ENCODE measurements around the gene OR1I1. TPM values are rescaled to one million over a fixed set of nuclear protein-coding genes. Genes with fewer than 3 reads are reported as not detected.

The OR1I1 gene
- total RNA-seq, 1 experiment from 2014 or later: not detected

GRCh38 chr19:15107061-15108010, 25.3 kb downstream of the OR1I1 start, which contains the start of gene SYDE1:
Gene SYDE1 (plus strand): TSS chr19:15107401. CDS start chr19:15107434, 33 bp downstream.
- peaks cover 5 to 7% of the 10 kb centered on the region in 2 experiments; a peak in 2 of 4 replicates for H3K9me3 ChIP-seq (ENCODE audit: control insufficient read depth in 1 of 2, insufficient read depth in 1 of 2, low read depth in 1 of 2, low read length in 2 of 2)
- peak within 1 kb of the TSS; percentile 23 for H2AFZ ChIP-seq (ENCODE audit: low read depth, low read length, poor library complexity, severe bottlenecking)
- H3K27ac ChIP-seq (ENCODE audit: low read depth, low read length): peak within 1 kb of the TSS; percentile 45; the same call in 1 of the 2 replicates
- intact Hi-C loops (cut with micrococcal nuclease): no loop called here
- peaks cover 7 to 20% of the 10 kb centered on the region in 2 experiments; a peak in 3 of 4 replicates for H3K4me1 ChIP-seq (ENCODE audit: control insufficient read depth in 1 of 2, insufficient read depth in 2 of 2, low read length in 2 of 2)
- no peaks in the 10 kb centered on the region for H3K9me2 ChIP-seq (ENCODE audit: insufficient read depth)
- no peaks in the 10 kb centered on the region for H3K79me2 ChIP-seq (ENCODE audit: insufficient read depth, low read length)
- ATAC-seq (peak; percentile 73), DNase-seq (ENCODE audit: low read depth, low spot score) (no peak)
- no peaks in the 10 kb centered on the region for H4K20me1 ChIP-seq (ENCODE audit: insufficient read depth)
- H3K4me3 ChIP-seq (replicated peaks in 1 of 2; ENCODE audit: low read depth in 1 of 2, low read length in 2 of 2): peak within 1 kb of the TSS; percentile 58 to 66
- no TSS peak for BruUV-seq (replicated peaks)
- no peak for TF ChIP-seq ELF1 (IDR thresholded peaks at IDR 0.05; ENCODE audit: borderline replicate concordance, low read depth)
- TF ChIP-seq TCF7L2 (IDR thresholded peaks at IDR 0.05; ENCODE audit: borderline replicate concordance, extremely low read depth, insufficient read depth, insufficient read length): no peak
- peak; percentile 63 for TF ChIP-seq ZFX (IDR thresholded peaks at IDR 0.05)
- no peak for TF ChIP-seq REST (IDR thresholded peaks at IDR 0.05; ENCODE audit: low read depth)
- TF ChIP-seq SP1 (IDR thresholded peaks at IDR 0.05; ENCODE audit: low read depth): no peak
- TF ChIP-seq, protein P1, sequence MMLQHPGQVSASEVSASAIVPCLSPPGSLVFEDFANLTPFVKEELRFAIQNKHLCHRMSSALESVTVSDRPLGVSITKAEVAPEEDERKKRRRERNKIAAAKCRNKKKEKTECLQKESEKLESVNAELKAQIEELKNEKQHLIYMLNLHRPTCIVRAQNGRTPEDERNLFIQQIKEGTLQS (IDR thresholded peaks at IDR 0.05): no peak
- ChIA-PET CTCF (interaction anchor here (0.7 kb wide), 1 partner anchor 16 kb away, joined by 4 read pairs; no protein-coding TSS in a partner anchor), POLR2A (interaction anchor here (1.2 kb wide), 1 partner anchor 19 kb away, joined by 3 read pairs; no protein-coding TSS in a partner anchor), RAD21 (ENCODE audit: low non-redundant PET in 1 of 2, low total read pairs in 2 of 2, uncharacterized antibody in 2 of 2, unreplicated experiment in 2 of 2) (no interaction called here)
- H3K9ac ChIP-seq (ENCODE audit: low read length): peak within 1 kb of the TSS; percentile 72
- H3K27me3 ChIP-seq (ENCODE audit: insufficient read depth, low read length): no peaks in the 10 kb centered on the region
- H3K36me3 ChIP-seq (ENCODE audit: control insufficient read depth in 1 of 2, insufficient read depth in 2 of 2, low read length in 2 of 2): no peaks in the 10 kb centered on the region
- peak within 1 kb of the TSS; percentile 87 for H3K4me2 ChIP-seq (ENCODE audit: low read length)

Measured in HCT116 (cell line).